HG03175 (cell line): ENCODE measurements around the gene UCKL1.
A peak's percentile ranks its signal among the peaks of the same experiment; 100 is the strongest.
"Not testable (repeated sequence)": the region's sequence is repeated elsewhere in the genome, so short reads cannot be mapped to it uniquely, and the experiment has no call there.

Experiments
- ATAC-seq: cut with Tn5 transposase; IDR thresholded peaks from one replicate; pipeline ENCODE4 v1.9.1; 2021; ENCODE audit warnings: mild to moderate bottlenecking, moderate library complexity; ENCODE audit not compliant: unreplicated experiment

The UCKL1 gene

DNA sequence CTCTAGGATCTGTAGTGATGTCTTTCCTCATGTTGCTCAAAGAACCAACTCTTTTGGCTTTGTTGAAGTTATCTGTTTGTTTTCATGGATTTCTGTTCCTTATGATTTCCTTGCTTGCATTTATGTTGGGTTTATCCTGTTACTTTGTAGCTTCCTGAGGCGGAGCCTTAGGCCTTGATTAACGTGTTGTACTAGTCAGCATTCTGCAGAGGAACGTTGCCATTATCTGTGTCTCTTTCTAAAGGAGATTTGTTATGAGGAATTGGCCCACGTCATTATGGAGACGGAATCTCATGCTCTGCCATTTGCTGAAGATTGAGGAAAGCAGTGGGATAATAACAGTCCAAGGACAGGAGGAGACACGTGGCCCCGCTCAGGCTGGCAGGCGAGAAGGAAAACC lies 29.9 kb downstream of the UCKL1 start:
- no peak for ATAC-seq

DNA sequence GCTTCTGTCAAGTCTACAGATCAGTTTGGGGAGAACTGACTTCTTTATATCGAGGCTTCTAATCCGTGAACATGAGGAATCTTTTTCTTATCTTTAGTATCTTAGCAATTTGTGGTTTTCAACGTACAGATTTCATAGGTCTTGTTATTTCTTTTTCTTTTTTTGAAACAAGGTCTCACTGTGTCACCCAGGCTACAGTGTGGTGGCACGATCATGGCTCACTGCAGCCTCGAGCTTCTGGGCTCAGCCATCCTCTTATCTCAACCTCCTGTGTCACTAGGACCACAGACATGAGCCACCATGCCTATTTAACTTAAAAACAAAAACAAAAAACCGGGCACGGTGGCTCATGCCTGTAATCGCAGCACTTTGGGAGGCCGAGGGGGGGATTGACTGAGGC lies 32.0 kb downstream of the UCKL1 start:
- ATAC-seq: no peak

DNA sequence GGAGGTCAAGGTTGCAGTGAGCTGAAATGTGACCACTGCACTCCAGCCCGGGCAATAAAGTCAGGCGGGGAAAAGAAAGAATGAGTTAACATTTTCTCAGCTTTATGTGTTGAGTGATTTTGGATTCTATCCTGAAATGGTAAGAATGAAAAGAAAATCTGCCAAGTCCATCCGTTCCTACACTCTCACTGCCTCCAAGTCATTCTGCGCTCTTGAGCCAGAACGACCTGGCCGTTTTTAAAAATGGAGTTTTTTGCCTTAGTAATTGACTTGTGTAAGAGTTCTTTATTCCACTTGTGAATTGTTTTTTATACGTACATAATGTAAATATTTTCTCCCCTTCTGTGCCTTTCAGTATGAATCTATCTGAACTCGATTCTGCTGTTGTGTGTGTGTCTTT lies 32.6 kb downstream of the UCKL1 start:
- no peak for ATAC-seq

DNA sequence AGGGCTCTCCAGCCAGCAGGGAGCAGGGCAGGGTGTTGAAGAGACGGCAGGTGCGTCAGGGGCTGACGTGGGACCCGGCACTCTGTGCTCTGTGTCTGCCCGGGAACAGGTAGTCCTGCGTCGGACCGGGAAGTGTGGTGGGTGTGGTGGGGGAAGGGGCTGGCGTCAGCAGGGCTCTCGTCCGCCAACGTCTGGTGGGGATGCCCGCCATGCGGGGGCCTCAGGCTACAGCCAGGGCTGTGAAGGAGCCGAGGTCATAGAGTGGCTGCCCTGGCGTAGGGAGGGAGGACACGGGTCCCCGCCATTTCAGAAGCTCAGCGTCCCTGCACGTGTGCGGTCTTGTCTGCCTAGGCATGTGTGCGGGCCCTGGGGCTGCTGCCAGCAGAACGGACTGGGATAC lies 36.0 kb downstream of the UCKL1 start:
- no peak for ATAC-seq

DNA sequence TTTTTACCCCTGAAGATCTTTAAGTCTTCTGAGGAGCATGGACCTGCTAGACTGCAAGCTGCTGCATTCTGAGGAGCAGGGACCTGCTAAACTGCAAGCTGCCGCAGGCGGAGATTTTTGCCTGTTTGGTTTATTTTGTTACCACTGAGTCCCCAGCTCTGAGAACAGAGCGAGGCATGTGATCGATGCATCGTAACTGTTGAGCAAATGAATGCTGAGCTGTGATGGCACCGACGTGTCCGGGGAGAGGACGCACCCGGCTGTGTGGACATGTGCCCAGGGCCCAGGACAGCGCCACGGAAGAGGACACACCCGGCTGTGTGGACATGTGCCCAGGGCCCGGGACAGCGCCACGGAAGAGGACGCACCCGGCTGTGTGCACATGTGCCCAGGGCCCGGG lies 37.1 kb downstream of the UCKL1 start:
- no peak for ATAC-seq

DNA sequence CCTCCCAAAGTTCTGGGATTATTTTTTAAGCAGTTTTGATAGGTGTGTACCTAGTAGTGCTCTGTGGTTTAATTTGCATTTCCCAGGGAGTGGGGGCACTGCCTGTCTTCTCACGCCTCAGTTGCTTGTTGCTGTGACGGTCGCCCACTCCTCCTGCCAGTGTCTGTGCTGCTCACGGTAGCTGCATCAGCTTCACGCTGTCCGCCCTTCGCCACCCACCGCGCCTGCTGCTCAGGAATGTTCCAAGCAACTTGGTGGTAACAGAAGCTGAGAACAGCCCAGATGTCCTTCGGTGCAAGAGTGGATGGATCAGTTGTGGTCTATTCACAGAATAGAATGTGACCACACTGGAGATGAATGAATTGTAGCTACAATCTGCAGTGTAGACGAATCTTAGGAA lies 38.4 kb downstream of the UCKL1 start:
- no peak for ATAC-seq

DNA sequence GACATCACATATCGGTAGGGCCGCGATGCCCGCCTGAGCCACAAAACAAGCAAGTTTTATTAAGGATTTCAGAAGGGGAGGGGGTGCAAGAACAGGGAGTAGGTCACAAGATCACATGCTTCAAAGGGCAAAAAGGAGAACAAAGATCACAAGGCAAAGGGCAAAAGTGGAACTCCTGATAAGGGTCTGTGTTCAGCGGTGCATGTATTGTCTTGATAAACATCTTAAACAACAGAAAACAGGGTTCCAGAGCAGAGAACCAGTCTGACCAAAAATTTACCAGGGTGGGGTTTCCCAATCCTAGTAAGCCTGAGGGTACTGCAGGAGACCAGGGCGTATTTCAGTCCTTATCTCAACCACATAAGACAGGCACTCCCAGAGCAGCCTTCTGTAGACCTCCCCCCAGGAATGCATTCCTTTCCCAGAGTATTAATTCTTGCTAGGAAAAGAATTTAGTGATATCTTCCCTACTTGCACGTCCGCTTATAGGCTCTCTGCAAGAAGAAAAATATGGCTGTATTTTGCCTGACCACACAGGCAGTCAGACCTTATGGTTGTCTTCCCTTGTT lies 39.8 kb downstream of the UCKL1 start:
- ATAC-seq: not testable (repeated sequence)

DNA sequence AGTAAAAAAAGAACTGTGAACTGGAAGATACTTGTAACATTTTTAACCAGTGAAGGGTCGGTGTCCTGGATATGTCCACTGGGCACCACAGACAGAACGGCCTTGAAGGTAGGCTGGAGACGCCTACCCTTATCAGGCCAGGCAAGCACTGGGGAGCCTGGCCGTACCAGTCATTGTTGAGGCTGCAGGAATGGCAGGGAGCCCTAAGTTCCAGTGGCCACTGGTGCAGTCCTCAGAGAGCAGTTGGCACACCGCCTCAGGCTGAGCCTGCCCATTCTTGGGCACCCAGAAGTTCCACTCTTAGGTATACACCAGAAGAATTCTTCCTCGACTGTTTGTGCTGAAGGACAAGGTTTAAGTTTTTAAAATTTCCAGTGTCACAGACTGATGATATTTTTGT lies 40.7 kb downstream of the UCKL1 start:
- no peak for ATAC-seq

DNA sequence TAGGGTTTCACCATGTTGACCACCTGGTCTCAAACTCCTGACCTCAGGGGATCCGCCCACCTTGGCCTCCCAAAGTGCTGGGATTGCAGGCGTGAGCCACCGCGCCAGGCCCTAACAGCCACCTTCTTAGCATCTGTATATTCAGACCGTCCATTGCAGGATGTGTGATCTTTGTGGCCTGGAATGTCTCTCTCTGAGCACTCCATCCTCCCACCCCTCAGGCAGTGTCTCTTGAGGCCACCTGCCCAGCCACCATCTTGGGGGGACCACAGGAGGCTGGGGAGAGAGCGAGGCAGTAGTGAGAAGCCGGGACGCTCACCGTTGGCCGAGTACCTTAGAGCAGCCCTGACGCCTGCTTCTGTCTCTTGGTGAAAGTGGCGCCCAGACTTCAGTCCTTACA lies 42.4 kb downstream of the UCKL1 start:
- ATAC-seq: no peak

DNA sequence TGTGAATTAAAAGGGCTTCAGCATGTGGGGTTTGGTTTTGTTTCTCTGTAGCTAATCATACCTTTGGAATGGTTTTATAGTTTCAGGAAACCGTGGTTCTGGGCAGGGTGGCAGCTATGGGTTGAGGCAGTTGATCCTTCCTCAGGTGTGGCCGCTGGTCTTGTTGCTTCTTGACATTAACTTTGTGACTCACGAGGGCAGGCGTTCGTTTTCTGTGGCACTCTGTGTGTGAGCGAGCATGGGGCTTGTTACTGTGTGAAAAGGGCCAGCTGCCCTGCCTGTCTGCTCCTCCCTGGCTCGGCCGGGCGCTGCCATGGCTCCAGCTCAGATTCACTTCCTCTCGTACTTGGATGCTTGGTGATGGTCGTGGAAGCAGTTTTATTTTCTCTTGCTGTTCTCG lies 45.0 kb downstream of the UCKL1 start:
- ATAC-seq: no peak

DNA sequence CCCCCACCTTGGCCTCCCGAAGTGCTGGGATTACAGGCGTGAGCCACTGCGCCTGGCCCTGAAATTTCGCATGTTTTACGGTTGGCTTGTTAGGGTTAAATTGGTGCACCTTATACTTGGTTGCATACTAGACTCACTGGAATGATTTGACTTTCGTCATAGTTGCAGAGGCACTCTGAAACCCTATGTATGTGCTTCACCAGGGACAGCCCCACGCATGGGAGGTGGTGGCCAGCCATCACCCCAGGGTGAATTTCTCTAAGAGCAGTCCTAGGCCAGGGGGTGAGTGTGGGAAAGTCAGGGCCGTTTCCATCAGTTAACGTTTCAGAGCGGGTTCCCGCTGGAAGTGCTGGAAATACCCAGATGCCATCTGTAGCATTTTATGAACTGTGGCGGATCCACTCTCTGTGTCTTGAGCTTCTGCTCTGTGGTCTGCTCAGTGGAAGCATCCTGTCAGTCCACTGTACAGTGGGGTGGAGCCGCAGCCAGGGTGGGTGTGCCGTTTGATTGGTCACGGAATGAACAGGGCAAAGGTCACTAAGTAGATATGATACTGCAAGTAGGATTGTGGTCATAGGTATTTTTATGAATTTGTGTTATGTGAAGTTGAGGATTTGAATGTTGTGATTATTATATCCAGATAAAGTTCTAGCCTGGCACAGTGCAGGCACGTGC lies 48.1 kb downstream of the UCKL1 start:
- no peak for ATAC-seq

DNA sequence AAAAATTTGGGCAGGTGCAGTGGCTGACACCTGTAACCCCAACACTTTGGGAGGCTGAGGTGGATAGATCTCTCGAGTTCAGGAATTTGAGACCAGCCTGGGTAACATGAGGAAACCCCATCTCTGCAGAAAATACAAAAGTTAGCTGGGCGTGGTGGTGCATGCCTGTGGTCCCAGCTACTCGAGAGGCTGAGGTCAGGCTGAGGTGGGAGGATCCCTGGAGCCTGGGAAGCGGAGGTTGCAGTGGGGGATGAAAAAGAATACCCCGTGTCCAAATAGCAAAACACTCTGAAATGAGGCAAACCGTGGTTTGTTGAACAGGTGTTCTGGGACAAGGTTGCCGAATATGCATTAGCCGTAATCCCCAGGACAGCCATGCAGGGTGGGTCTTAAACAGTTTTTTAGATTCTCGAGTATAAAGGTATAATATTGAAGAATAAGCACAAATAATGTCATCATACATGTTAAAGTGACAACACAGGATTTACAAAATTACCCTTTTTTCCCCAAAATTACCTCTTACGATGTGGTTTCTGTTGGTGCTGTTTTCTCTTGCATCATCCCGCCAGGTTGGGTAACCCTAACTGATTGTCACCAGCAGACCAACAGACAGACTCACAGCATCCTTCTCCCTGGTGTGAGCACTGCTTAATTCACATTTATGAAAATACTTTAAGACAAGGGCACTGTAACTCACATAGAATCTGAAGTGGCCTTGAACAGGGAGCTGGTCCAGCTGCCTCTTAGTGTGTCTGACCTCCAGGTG lies 52.2 kb downstream of the UCKL1 start:
- ATAC-seq: no peak

DNA sequence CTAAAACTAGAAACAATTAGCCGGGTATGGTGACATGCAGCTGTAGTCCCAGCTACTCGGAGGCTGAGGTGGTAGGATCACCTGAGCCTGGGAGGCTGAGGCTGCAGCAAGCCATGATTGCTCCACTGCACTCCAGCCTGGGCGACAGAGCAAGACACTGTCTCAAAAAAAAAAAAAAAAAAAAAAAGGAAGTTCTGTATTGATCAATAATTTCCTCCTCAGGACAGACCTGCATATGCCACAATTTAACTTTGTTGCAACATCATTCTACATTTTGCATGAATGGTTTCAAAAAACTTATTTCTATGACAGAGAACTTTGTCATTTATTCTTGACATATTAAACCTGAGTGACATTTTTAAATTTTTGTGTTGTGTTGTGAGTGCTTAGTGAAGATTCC lies 55.8 kb downstream of the UCKL1 start:
- ATAC-seq: no peak

DNA sequence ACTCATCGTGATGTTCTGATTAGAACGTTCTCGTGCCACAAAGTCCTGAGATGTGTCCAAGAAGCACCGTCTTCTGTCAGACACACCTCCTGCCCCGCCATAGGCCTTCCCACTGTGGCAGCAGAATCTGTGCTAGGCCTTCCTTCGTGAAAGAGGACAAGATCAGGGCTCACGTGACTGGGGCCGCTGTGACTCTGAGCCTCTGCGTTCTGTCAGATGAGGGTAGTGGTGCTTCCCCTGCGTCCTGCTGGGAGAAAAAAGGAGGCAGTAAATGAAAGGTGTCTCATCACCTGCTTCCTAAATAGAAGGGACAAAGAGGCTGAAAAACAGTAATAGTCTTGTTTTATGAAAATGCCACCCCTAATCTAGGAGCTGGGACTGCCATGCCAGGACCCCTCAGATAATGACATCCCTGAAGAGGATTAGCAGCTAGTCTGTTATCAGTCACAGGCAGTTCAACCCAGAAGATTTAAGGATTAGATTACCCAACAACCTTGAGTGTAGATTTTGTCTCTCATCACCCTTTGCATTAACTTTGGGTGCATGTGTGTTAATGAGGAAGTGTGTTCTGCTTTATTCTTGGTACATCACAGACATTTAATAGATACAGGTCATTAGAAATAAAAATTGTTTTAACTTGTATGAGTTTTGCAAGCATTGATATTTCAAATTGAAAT lies 57.2 kb downstream of the UCKL1 start:
- ATAC-seq: no peak

DNA sequence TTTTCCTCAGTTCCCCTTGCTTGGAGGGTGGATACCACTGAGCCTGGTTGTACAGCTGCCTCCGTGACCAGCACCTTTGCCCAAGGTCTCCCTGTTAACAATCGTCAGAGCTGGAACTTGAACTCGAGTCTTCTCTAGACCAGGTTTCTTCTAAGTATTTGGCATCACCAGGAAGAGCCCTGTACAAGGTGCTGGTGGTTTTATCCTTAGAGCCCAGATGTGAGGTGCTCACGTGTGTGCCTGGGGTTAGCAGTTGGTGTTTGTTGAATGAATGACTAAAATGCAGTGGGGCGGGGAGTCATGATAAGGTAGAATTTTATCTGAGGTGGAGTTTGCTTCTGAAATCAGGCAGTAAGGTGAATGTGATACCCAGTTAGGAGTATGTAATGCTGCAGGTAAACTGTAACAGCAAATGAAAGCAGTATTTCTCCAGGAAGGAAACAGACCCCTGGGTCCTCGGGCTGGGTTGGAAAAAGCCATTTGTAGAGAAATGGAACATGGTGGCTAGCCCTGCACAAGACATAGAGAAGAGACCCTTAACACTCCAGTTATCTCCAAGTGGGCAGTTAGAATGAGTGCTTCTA lies 58.1 kb downstream of the UCKL1 start:
- ATAC-seq: no peak

DNA sequence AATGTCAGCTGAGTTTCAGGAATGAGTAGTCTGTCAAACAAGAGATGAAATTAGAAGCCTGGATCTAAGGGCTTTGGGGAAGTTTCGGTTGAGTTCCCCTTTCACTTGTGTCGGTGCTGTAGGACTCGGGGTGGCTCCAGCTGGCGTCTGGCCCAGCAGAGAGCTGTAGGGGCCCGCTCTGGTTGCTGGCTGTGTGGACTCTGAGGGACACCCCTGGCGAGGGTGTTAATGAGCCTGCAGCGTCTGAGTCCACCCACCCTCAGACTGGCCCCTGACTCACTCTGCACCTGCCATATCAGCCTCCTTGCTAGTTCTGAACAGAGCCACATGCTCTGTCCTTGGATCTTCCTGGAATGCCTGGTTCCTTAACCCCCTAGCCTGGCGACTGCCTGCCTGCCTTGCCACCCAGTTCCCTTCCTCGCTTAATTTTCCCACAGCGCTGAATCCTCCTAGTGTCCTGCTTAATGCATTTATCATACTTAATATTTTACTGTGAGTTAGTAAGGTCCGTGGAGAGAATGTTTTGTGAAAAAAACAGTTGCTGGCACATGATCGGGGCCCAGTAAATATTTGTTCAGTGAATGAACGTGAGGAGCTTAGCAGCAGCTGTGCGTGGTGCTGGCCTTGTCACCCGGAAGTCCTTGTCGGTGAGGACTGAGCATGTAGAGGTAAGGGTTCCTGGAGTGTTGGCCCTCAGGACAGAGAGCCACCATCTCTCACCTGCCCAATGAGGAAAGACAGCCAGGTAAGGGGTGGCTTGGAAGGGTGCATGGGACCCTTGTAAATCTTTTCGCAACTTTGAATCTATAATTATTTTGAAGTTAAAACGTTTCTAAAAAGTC lies 59.7 kb downstream of the UCKL1 start:
- ATAC-seq: peak; percentile 33

DNA sequence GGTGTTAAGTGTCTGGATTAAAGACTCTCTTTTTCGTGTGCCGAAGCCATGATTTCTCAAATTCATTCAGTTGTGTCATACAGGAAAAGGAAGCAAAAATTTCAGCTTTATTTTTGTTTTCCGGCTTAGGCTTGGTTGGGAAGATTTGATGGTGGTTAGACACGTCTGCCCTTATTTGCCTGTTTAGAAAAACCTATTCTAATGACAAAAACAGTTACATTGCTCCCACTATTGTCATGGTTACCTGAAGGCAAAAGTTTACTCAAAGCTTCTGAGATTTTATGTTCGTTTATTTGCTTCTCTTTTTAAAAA lies 60.3 kb downstream of the UCKL1 start:
- no peak for ATAC-seq

DNA sequence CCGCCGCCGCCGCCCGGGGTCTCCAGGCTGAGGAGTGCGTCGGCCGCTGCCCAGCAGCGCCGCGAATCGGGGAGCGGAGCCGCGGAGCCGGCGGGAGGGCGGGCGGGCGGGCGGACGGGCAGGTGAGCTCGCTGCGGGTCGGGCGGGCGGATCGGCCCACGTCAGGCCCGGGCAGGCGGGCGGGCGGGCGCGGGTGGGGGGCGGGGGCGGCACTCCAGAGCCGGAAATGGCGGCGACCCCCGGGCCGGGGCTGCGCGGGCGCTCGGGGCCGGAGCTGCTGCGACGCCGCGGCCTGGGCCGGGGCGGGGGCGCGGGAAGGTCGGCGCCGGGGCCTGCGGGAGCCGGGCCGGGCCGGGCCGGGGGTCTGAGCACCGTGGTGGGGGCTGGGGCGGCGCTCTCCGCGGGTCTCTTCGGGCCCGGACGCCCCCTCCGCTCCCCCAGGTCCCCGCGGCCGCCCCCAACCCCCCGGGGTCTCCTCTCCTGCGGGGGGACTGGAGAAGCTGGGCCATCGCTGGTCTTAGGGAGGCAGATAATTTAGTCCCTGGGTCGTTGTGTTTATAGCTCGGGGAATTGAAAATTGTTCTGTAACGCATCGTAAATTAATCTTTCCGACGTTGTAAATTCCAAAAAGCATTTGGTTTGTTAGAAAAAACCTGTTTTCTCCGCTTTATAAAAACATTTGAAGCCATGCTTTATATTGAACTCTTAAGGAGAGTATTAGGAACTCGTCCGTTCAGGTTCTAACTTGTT lies 60.8 kb downstream of the UCKL1 start:
- peak; percentile 7 for ATAC-seq

DNA sequence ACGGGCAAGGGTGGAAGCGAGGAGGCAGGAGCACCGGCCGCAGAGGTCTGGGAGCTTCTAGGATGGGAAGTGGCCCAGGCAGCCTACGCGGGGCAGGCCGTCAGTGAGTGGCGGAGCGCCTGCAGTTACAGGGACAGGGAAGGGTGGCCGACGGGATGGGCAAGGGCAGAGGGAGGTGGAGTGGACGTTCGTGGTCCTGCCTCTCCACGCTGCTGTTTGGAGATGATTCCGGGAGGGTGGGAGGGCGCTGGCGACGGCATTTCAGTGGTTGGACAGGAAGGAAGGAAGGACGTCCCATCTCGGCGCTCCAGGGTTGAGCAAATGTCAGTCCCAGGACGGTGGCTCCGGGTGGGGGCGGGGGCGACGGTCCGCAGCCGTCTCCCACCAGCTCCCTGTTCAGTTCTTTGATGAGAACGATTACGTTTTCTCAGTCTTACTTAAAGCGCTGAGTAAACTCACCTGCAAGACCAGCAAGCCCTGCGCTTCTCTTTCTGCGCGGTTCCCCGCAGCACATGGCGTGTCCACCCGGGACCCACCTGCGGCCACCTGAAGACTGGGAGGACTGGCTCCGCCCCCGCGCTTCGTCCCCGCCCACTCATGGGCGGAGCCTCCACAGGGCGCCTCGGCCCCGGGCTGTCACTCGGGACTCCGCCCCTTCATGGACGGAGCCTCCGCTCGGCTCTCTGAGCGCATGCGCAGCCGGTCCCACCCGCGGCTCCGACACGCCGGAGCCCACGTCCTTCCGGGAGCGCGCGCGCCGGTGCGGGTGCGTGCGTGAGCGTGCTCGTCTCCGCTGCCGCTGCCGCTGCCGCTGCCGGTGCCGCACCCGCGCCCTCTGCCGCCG lies 61.6 kb downstream of the UCKL1 start, which contains the start of gene DNAJC5:
DNAJC5 (plus strand) TSS at position 769 of the 844 bp plus-strand sequence. CDS start 33,220 bp downstream, outside the sequence.
- ATAC-seq: peak; percentile 84
